Panc1 (cell line): ENCODE measurements around the gene SUCLG2.
A peak's percentile ranks its signal among the peaks of the same experiment; 100 is the strongest.

Experiments used
- POLR2AphosphoS5 ChIP-seq: IDR thresholded peaks from 2 replicates; pipeline ENCODE4 v1.6.1; 2012; ENCODE audit warnings: mild to moderate bottlenecking, low read depth, low read length, moderate library complexity
- REST ChIP-seq, 2 experiments: IDR thresholded peaks; 2 replicates each; pipeline ENCODE4 v1.6.1; 2011 to 2012; ENCODE audit warnings: low read depth in 2 of 2, control low read depth in 1 of 2, low read length in 1 of 2, mild to moderate bottlenecking in 1 of 2, moderate library complexity in 1 of 2; ENCODE audit not compliant: insufficient read depth in 1 of 2
- TF ChIP-seq, protein P1 (sequence below): fragments of 450-650 bp; IDR thresholded peaks from 2 replicates; pipeline ENCODE4 v1.5.1; 2017; ENCODE audit warnings: mild to moderate bottlenecking

- TF ChIP-seq, protein P1, sequence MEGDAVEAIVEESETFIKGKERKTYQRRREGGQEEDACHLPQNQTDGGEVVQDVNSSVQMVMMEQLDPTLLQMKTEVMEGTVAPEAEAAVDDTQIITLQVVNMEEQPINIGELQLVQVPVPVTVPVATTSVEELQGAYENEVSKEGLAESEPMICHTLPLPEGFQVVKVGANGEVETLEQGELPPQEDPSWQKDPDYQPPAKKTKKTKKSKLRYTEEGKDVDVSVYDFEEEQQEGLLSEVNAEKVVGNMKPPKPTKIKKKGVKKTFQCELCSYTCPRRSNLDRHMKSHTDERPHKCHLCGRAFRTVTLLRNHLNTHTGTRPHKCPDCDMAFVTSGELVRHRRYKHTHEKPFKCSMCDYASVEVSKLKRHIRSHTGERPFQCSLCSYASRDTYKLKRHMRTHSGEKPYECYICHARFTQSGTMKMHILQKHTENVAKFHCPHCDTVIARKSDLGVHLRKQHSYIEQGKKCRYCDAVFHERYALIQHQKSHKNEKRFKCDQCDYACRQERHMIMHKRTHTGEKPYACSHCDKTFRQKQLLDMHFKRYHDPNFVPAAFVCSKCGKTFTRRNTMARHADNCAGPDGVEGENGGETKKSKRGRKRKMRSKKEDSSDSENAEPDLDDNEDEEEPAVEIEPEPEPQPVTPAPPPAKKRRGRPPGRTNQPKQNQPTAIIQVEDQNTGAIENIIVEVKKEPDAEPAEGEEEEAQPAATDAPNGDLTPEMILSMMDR: peak; percentile 69
- TF ChIP-seq POLR2AphosphoS5 (no peak), REST (IDR thresholded peaks at IDR 0.05; ENCODE audit: insufficient read depth in 1 of 2, low read depth in 2 of 2, low read length in 1 of 2) (no peak)
Measured at GRCh38 chr3:67384760-67385397, 269.5 kb downstream of the SUCLG2 start.
